ENCODE results near the gene WDR1.

WDR1 gene

GRCh38 chr4:10050721-10051120 lies 65.9 kb downstream of the WDR1 start:
- TF ChIP-seq CTCF (IDR thresholded peaks at IDR 0.05; ENCODE audit: low read depth, low read length) = no peak

GRCh38 chr4:10050261-10050661 lies 66.3 kb downstream of the WDR1 start:
- H3K4me3 ChIP-seq (ENCODE audit: low read depth, low read length) = no peak overlapping the region
- no peak for TF ChIP-seq CTCF (IDR thresholded peaks at IDR 0.05; ENCODE audit: low read depth, low read length)

More at GRCh38 chr4:10050721-10051120, 65.9 kb downstream of the WDR1 start:
- no peak overlapping the region for H3K4me3 ChIP-seq (ENCODE audit: low read depth, low read length)

- H3K4me3 ChIP-seq (ENCODE audit: low read depth, low read length) = no peak overlapping the region
Measured at GRCh38 chr4:10048941-10049697, 67.5 kb downstream of the WDR1 start.

GRCh38 chr4:10047967-10048366 lies 68.6 kb downstream of the WDR1 start:
- no peak overlapping the region for H3K4me3 ChIP-seq (ENCODE audit: low read depth, low read length)
- TF ChIP-seq CTCF (IDR thresholded peaks at IDR 0.05; ENCODE audit: low read depth, low read length) = no peak

More at GRCh38 chr4:10048941-10049697, 67.5 kb downstream of the WDR1 start:
- TF ChIP-seq CTCF (IDR thresholded peaks at IDR 0.05; ENCODE audit: low read depth, low read length) = no peak

GRCh38 chr4:10046471-10046870 lies 70.1 kb downstream of the WDR1 start:
- no peak overlapping the region for H3K4me3 ChIP-seq (ENCODE audit: low read depth, low read length)
- no peak for TF ChIP-seq CTCF (IDR thresholded peaks at IDR 0.05; ENCODE audit: low read depth, low read length)

GRCh38 chr4:10045481-10045880 lies 71.1 kb downstream of the WDR1 start:
- no peak for TF ChIP-seq CTCF (IDR thresholded peaks at IDR 0.05; ENCODE audit: low read depth, low read length)
- no peak overlapping the region for H3K4me3 ChIP-seq (ENCODE audit: low read depth, low read length)

GRCh38 chr4:10041036-10041435 lies 75.6 kb downstream of the WDR1 start:
- H3K4me3 ChIP-seq (ENCODE audit: low read depth, low read length) = no peak overlapping the region
- TF ChIP-seq CTCF (IDR thresholded peaks at IDR 0.05; ENCODE audit: low read depth, low read length) = no peak

Measured in WI38 (cell line).